WTC11 (cell line): Measurements from ENCODE around the gene GRP. TPM values are rescaled to one million over a fixed set of nuclear protein-coding genes. Genes with fewer than 3 reads are reported as not detected.
"Not testable (repeated sequence)": the region's sequence is repeated elsewhere in the genome, so short reads cannot be mapped to it uniquely, and the experiment has no call there.

Source experiments
- ATAC-seq: fragments of 200-7000 bp; cut with Tn5 transposase; 2 replicates; pipeline ENCODE4 v1.10.0; 2021; ENCODE audit warnings: mild to moderate bottlenecking, moderate library complexity
- CTCF ChIA-PET: fragments of 300-600 bp; sonication (Branson Sonifier 250); formaldehyde crosslinking; loops from one replicate; lab custom pipeline; 2021; ENCODE audit warnings: antibody characterized with exemption; lab: Charles Lee
- POLR2A ChIA-PET: fragments of 350-600 bp; sonication (Branson Sonifier 250); formaldehyde crosslinking; loops from one replicate; lab custom pipeline; 2021; ENCODE audit warnings: antibody characterized with exemption; lab: Charles Lee
- DNase-seq: peaks from one replicate; pipeline ENCODE4 v3.0.0; 2021; ENCODE audit warnings: low spot score
- H3K27ac Mint-ChIP-seq: 2 replicates; pipeline ENCODE4 v1.8.0; 2021; ENCODE audit warnings: mixed read lengths
- H3K27me3 Mint-ChIP-seq: 2 replicates; pipeline ENCODE4 v1.8.0; 2021; ENCODE audit warnings: low read depth, mild to moderate bottlenecking, moderate library complexity, mixed read lengths
- H3K36me3 Mint-ChIP-seq: 2 replicates; pipeline ENCODE4 v1.8.0; 2021; ENCODE audit warnings: mixed read lengths
- H3K4me1 Mint-ChIP-seq: 2 replicates; pipeline ENCODE4 v1.8.0; 2022; ENCODE audit warnings: mixed read lengths
- H3K4me3 Mint-ChIP-seq: 2 replicates; pipeline ENCODE4 v1.8.0; 2021; ENCODE audit warnings: mild to moderate bottlenecking, moderate library complexity, mixed read lengths
- H3K9me3 Mint-ChIP-seq: 2 replicates; pipeline ENCODE4 v1.8.0; 2021; ENCODE audit warnings: mixed read lengths
- CTCF ChIP-seq: fragments of 200-600 bp; IDR thresholded peaks from 2 replicates; pipeline ENCODE4 v1.8.0; 2022; ENCODE audit warnings: antibody characterized with exemption
- FOXK1 ChIP-seq: sonication (generic); formaldehyde crosslinking; IDR thresholded peaks from 2 replicates; pipeline ENCODE4 v1.8.0; 2022; ENCODE audit warnings: mild to moderate bottlenecking, moderate library complexity, missing genetic modification reagents
- NFE2L1 ChIP-seq: sonication (generic); formaldehyde crosslinking; IDR thresholded peaks from 2 replicates; pipeline ENCODE4 v1.8.1; 2023; ENCODE audit warnings: missing genetic modification reagents
- TEAD1 ChIP-seq: sonication (generic); formaldehyde crosslinking; IDR thresholded peaks from 2 replicates; pipeline ENCODE4 v1.8.0; 2022; ENCODE audit warnings: mild to moderate bottlenecking, missing genetic modification reagents
- ZNF425 ChIP-seq: fragments of 250-450 bp; sonication (Bioruptor Pico); conservative IDR thresholded peaks from 2 replicates; pipeline ENCODE4 v1.9.0; 2021; ENCODE audit warnings: mild to moderate bottlenecking
- ZNF671 ChIP-seq: fragments of 250-450 bp; sonication (Bioruptor Pico); IDR thresholded peaks from 2 replicates; pipeline ENCODE4 v1.8.0; 2021; ENCODE audit warnings: mild to moderate bottlenecking
- total RNA-seq: library from RNA; stranded (reverse); gene quantifications from 3 replicates; pipeline ENCODE4 v1.2.3, GENCODE V29; 2021
- TF ChIP-seq, protein P1 (sequence below): fragments of 250-450 bp; sonication (Bioruptor Pico); IDR thresholded peaks from 2 replicates; pipeline ENCODE4 v1.9.0; 2021; ENCODE audit warnings: mild to moderate bottlenecking

GRP gene
- total RNA-seq, 1 experiment from 2014 or later = 0.22 TPM

- TF ChIP-seq, protein P1, sequence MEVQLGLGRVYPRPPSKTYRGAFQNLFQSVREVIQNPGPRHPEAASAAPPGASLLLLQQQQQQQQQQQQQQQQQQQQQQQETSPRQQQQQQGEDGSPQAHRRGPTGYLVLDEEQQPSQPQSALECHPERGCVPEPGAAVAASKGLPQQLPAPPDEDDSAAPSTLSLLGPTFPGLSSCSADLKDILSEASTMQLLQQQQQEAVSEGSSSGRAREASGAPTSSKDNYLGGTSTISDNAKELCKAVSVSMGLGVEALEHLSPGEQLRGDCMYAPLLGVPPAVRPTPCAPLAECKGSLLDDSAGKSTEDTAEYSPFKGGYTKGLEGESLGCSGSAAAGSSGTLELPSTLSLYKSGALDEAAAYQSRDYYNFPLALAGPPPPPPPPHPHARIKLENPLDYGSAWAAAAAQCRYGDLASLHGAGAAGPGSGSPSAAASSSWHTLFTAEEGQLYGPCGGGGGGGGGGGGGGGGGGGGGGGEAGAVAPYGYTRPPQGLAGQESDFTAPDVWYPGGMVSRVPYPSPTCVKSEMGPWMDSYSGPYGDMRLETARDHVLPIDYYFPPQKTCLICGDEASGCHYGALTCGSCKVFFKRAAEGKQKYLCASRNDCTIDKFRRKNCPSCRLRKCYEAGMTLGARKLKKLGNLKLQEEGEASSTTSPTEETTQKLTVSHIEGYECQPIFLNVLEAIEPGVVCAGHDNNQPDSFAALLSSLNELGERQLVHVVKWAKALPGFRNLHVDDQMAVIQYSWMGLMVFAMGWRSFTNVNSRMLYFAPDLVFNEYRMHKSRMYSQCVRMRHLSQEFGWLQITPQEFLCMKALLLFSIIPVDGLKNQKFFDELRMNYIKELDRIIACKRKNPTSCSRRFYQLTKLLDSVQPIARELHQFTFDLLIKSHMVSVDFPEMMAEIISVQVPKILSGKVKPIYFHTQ = no peak
- TF ChIP-seq ZNF425 (no peak), NFE2L1 (CRISPR knock-in tag) (no peak), TEAD1 (CRISPR knock-in tag) (no peak), ZNF671 (no peak)
- TF ChIP-seq, all 79 proteins: peak for 0
These were observed 26.8 kb downstream of the GRP start (continued) for GRCh38 chr18:59246796-59247195.

DNA sequence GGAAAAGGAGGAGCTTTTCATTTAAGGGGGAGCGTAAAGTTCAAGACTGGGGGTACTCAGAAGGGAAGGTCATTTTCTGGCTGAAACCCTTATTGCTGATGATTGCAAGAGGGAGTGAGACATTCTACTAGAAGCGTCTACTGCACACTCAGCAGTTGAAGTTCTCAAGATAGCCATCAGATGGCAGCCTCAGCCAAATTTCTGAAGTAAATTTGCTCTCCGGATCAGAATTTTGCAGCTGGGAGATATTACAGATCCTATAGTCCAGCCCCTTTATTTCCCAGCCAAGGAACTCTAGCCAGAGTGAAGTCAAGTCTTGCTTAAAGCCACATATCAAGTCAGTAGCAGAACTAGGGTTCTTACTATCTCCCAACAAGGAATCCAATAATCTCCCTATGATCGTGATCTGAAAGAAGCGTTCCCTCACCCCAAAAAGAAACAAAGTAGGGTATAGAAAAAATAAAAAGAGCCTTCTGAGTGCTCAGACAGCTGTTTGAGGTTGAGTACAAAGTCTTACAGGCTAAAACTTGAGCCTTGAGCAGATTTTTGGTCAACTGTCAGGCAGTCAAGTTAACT, 29.3 kb downstream of the GRP start:
- no peak overlapping the region for H3K4me3 Mint-ChIP-seq
- ATAC-seq (peak; percentile 91), DNase-seq (peak; percentile 62)
- no peaks in the 10 kb centered on the region; the same call in 1 of the 2 replicates for H3K4me1 Mint-ChIP-seq
- no peaks in the 10 kb centered on the region for H3K36me3 Mint-ChIP-seq
- TF ChIP-seq FOXK1 (no peak), CTCF (peak; percentile 62; the same call in 1 of the 2 replicates)
- H3K27me3 Mint-ChIP-seq = peaks cover 83% of the 10 kb centered on the region
- ChIA-PET POLR2A (no interaction called here), CTCF (interaction anchor here (0.6 to 5.2 kb wide), 21 partner anchors 15 to 574 kb away, joined by 3 to 90 read pairs (median 4); partner anchors contain the start of genes GRP, LMAN1 and RAX)
- no peak overlapping the region for H3K27ac Mint-ChIP-seq
- peaks cover 4% of the 10 kb centered on the region for H3K9me3 Mint-ChIP-seq

DNA sequence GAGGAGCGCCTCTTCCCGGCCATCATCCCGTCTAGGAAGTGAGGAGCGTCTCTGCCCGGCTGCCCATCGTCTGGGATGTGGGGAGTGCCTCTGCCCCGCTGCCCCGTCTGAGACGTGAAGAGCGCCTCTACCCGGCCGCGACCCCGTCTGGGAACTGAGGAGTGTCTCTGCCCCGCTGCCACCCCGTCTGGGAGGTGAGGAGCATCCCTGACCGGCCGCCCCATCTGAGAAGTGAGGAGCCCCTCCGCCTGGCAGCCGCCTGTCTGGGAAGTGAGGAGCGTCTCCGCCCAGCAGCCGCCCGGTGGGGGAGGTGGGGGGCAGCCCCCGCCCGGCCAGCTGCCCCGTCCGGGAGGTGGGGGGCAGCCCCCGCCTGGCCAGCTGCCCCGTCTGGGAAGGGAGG, 35.5 kb downstream of the GRP start:
- H3K4me3 Mint-ChIP-seq, H3K27ac Mint-ChIP-seq, DNase-seq, CTCF ChIA-PET, H3K4me1 Mint-ChIP-seq, ATAC-seq, POLR2A ChIA-PET: not testable (repeated sequence)
- H3K36me3 Mint-ChIP-seq = peaks cover 11% of the 10 kb centered on the region
- peaks cover 71% of the 10 kb centered on the region for H3K27me3 Mint-ChIP-seq
- H3K9me3 Mint-ChIP-seq = peaks cover 18% of the 10 kb centered on the region

DNA sequence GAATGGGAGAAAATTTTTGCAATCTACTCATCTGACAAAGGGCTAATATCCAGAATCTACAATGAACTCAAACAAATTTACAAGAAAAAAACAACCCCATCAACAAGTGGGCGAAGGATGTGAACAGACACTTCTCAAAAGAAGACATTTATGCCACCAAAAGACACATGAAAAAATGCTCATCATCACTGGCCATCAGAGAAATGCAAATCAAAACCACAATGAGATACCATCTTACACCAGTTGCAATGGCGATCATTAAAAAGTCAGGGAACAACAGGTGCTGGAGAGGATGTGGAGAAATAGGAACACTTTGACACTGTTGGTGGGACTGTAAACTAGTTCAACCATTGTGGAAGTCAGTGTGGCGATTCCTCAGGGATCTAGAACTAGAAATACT, 41.9 kb downstream of the GRP start:
- H3K4me3 Mint-ChIP-seq, DNase-seq, POLR2A ChIA-PET, H3K9me3 Mint-ChIP-seq, CTCF ChIA-PET, ATAC-seq, H3K36me3 Mint-ChIP-seq, H3K27ac Mint-ChIP-seq: not testable (repeated sequence)
- Mint-ChIP-seq H3K27me3 (peaks cover 100% of the 10 kb centered on the region), H3K4me1 (peaks cover 23% of the 10 kb centered on the region)

DNA sequence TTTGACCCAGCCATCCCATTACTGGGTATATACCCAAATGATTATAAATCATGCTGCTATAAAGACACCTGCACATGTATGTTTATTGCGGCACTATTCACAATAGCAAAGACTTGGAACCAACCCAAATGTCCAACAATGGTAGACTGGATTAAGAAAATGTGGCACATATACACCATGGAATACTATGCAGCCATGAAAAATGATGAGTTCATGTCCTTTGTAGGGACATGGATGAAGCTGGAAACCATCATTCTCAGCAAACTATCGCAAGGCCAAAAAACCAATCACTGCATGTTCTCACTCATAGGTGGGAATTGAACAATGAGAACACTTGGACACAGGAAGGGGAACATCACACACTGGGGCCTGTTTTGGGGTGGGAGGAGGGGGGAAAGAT, 42.3 kb downstream of the GRP start:
- peaks cover 100% of the 10 kb centered on the region for H3K27me3 Mint-ChIP-seq
- H3K4me3 Mint-ChIP-seq, CTCF ChIA-PET, H3K27ac Mint-ChIP-seq, ATAC-seq, POLR2A ChIA-PET, H3K9me3 Mint-ChIP-seq, H3K36me3 Mint-ChIP-seq, DNase-seq: not testable (repeated sequence)
- H3K4me1 Mint-ChIP-seq = peaks cover 26% of the 10 kb centered on the region
